CD14-positive monocyte (primary cell): Measurements from ENCODE around the gene PLD6. TPM values are rescaled to one million over a fixed set of nuclear protein-coding genes. Genes with fewer than 3 reads are reported as not detected.

Experiments
- DNase-seq, 3 donors: peaks; one replicate each; pipeline ENCODE4 v3.0.0-alpha.2; 2011 to 2022
- H2AFZ ChIP-seq: 2 replicates; pipeline ENCODE4 v1.6.0; 2012; ENCODE audit warnings: mild to moderate bottlenecking, low read depth, low read length, inconsistent platforms; ENCODE audit not compliant: insufficient read depth, poor library complexity, severe bottlenecking
- H3K27ac ChIP-seq, 2 donors: 1 replicate in 1 of 2; 2 replicates in 1 of 2; pipeline ENCODE4 v1.5.1; 2012 to 2013; ENCODE audit warnings: low read length in 2 of 2, control low read depth in 1 of 2, inconsistent platforms in 1 of 2, low read depth in 1 of 2, mild to moderate bottlenecking in 1 of 2
- H3K27me3 ChIP-seq, 2 donors: one replicate each; pipeline versions ENCODE4 v1.6.0 to v1.6.1; 2011 to 2013; ENCODE audit warnings: low read length in 2 of 2; ENCODE audit not compliant: control insufficient read depth in 2 of 2, insufficient read depth in 2 of 2
- H3K36me3 ChIP-seq, 2 donors: replicated peaks in 1 of 2; 1 replicate in 1 of 2; 2 replicates in 1 of 2; pipeline versions ENCODE4 v1.5.1 to v1.6.1; 2012 to 2013; ENCODE audit warnings: low read length in 2 of 2, control low read depth in 1 of 2, inconsistent platforms in 1 of 2, mild to moderate bottlenecking in 1 of 2; ENCODE audit not compliant: insufficient read depth in 2 of 2, control insufficient read depth in 1 of 2
- H3K4me1 ChIP-seq, 2 donors: 1 replicate in 1 of 2; 2 replicates in 1 of 2; pipeline versions ENCODE4 v1.5.1 to v1.6.1; 2012 to 2013; ENCODE audit warnings: low read length in 2 of 2, control low read depth in 1 of 2, inconsistent platforms in 1 of 2, mild to moderate bottlenecking in 1 of 2, moderate library complexity in 1 of 2; ENCODE audit not compliant: insufficient read depth in 2 of 2, control insufficient read depth in 1 of 2
- H3K4me2 ChIP-seq: replicated peaks from 2 replicates; pipeline ENCODE3; 2012; ENCODE audit warnings: low read length, moderate library complexity, mild to moderate bottlenecking; ENCODE audit not compliant: poor library complexity, severe bottlenecking; ENCODE audit errors: extremely low read depth
- H3K4me3 ChIP-seq, 3 experiments: fragments of 200-600 bp in 1 of 3; sonication (generic) in 1 of 3; replicated peaks in 1 of 3; 1 replicate in 2 of 3; 2 replicates in 1 of 3; pipeline ENCODE4 v1.5.1; 2011 to 2013; ENCODE audit warnings: low read length in 3 of 3, mild to moderate bottlenecking in 3 of 3, control low read depth in 2 of 3, low read depth in 2 of 3, inconsistent platforms in 1 of 3, moderate library complexity in 1 of 3
- H3K79me2 ChIP-seq: 2 replicates; pipeline ENCODE4 v1.6.0; 2012; ENCODE audit warnings: mild to moderate bottlenecking, control low read depth, inconsistent platforms, low read length, moderate library complexity; ENCODE audit not compliant: insufficient read depth
- H3K9ac ChIP-seq: 2 replicates; pipeline ENCODE4 v1.6.0; 2017; ENCODE audit warnings: low read length, mild to moderate bottlenecking; ENCODE audit not compliant: insufficient read depth, poor library complexity, severe bottlenecking
- H3K9me3 ChIP-seq, 2 donors: replicated peaks in 1 of 2; 1 replicate in 1 of 2; 2 replicates in 1 of 2; pipeline versions ENCODE4 v1.5.1 to v1.6.1; 2012 to 2013; ENCODE audit warnings: low read length in 2 of 2, control low read depth in 1 of 2; ENCODE audit not compliant: control insufficient read depth in 1 of 2, insufficient read depth in 1 of 2
- H4K20me1 ChIP-seq: 2 replicates; pipeline ENCODE4 v1.6.0; 2012; ENCODE audit warnings: mild to moderate bottlenecking, low read length, control low read depth, moderate library complexity; ENCODE audit not compliant: insufficient read depth
- H3K27ac Mint-ChIP-seq, 7 donors: one replicate each; pipeline ENCODE4 v1.8.0; 2020; ENCODE audit warnings: mild to moderate bottlenecking in 7 of 7, mixed read lengths in 7 of 7, moderate library complexity in 6 of 7, inconsistent platforms in 2 of 7
- H3K27me3 Mint-ChIP-seq, 3 donors: one replicate each; pipeline ENCODE4 v1.8.0; 2021 to 2022; ENCODE audit warnings: low read depth in 3 of 3, mild to moderate bottlenecking in 3 of 3, mixed read lengths in 3 of 3, moderate library complexity in 3 of 3, inconsistent platforms in 1 of 3
- H3K36me3 Mint-ChIP-seq, 2 donors: one replicate each; pipeline ENCODE4 v1.8.0; 2020; ENCODE audit warnings: mixed read lengths in 2 of 2, inconsistent platforms in 1 of 2, mild to moderate bottlenecking in 1 of 2
- H3K4me1 Mint-ChIP-seq: one replicate; pipeline ENCODE4 v1.8.0; 2020; ENCODE audit warnings: mild to moderate bottlenecking, mixed read lengths
- H3K4me3 Mint-ChIP-seq, 2 donors: one replicate each; pipeline ENCODE4 v1.8.0; 2020; ENCODE audit warnings: mild to moderate bottlenecking in 2 of 2, mixed read lengths in 2 of 2, moderate library complexity in 1 of 2
- H3K9me3 Mint-ChIP-seq, 7 donors: one replicate each; pipeline ENCODE4 v1.8.0; 2020 to 2022; ENCODE audit warnings: mixed read lengths in 7 of 7, mild to moderate bottlenecking in 6 of 7, moderate library complexity in 6 of 7, inconsistent platforms in 2 of 7
- CTCF ChIP-seq: fragments of 200-600 bp; IDR thresholded peaks from one replicate; pipeline ENCODE4 v1.8.0; 2022; ENCODE audit warnings: antibody characterized with exemption, mild to moderate bottlenecking
- WGBS: methylation state at CpG from one replicate; pipeline ENCODE4 v1.1.5; 2013; ENCODE audit warnings: missing lambda C conversion rate; ENCODE audit not compliant: insufficient coverage; 5-methylcytosine and 5-hydroxymethylcytosine counted together
- intact Hi-C, 2 donors: fragments of 100-400 bp; cut with micrococcal nuclease; formaldehyde crosslinking; loops; one replicate each; pipeline versions ENCODE4 v1.15.0 to v1.15.1; 2023
- polyA plus RNA-seq, 3 donors: library from polyadenylated mRNA; depleted of rRNA in 1 of 3; unstranded in 2 of 3; stranded (reverse) in 1 of 3; fragments of 300-500 nt in 2 of 3; fragments of >200 nt in 1 of 3; fragmentation: Illumina TruSeq in 2 of 3; gene quantifications; 1 replicate in 2 of 3; 2 replicates in 1 of 3; pipeline ENCODE4 v1.2.3, GENCODE V29; 2012 to 2021

The PLD6 gene
- polyA plus RNA-seq, 3 donors: 0.16 to 0.76 (median 0.50) TPM

GRCh38 chr17:17235212-17236174 is 29.4 kb upstream of the PLD6 start:
- Histone ChIP-seq H4K20me1 (peaks cover 54% of the 10 kb centered on the region), H3K9me3 (no peaks in the 10 kb centered on the region), H3K4me2 (peak overlapping the region; percentile 89), H3K27me3 (no peaks in the 10 kb centered on the region), H2AFZ (no peak overlapping the region), H3K9ac (peak overlapping the region; percentile 99), H3K4me3 (peak overlapping the region; percentile 94 to 98 (median 95)), H3K79me2 (peaks cover 53% of the 10 kb centered on the region), H3K36me3 (peaks cover 23 to 26% of the 10 kb centered on the region in 2 donors), H3K4me1 (peaks cover 20 to 26% of the 10 kb centered on the region in 2 donors), H3K27ac (peak overlapping the region in 1 of 2 donors; percentile 100)
- 65% methylated on average over 11 of the region's 19 CpGs for WGBS
- Mint-ChIP-seq H3K36me3 (peaks cover 21 to 28% of the 10 kb centered on the region in 2 donors), H3K27me3 (peaks cover 0 to 4% (median 4%) of the 10 kb centered on the region in 3 donors), H3K9me3 (peaks cover 0 to 2% (median 0%) of the 10 kb centered on the region in 7 donors), H3K4me3 (peak overlapping the region; percentile 95 to 97), H3K27ac (peak overlapping the region; percentile 65 to 99 (median 99)), H3K4me1 (peaks cover 26% of the 10 kb centered on the region)
- DNase-seq: no peak
- intact Hi-C loops: loop anchor here (2.0 to 10.0 kb wide), 3 partner anchors 45 to 191 kb away; partner anchors contain the start of genes COPS3 (in 2 of the 2) and MPRIP (in 1 of the 2)
- no peak for TF ChIP-seq CTCF

- no peak overlapping the region for H3K9ac ChIP-seq
- intact Hi-C loops: loop anchor here in 1 of 2 donors (10.0 kb wide), 1 partner anchor 187 kb away; the partner anchor contains the start of gene MPRIP
- Mint-ChIP-seq H3K9me3 (peaks cover 0 to 2% (median 0%) of the 10 kb centered on the region in 7 donors), H3K36me3 (peaks cover 52 to 60% of the 10 kb centered on the region in 2 donors), H3K27ac (peak overlapping the region in 1 of 7 donors; percentile 21), H3K4me1 (peaks cover 16% of the 10 kb centered on the region), H3K27me3 (no peaks in the 10 kb centered on the region), H3K4me3 (no peak overlapping the region)
- peaks cover 83% of the 10 kb centered on the region for H4K20me1 ChIP-seq
- H3K79me2 ChIP-seq: peaks cover 53% of the 10 kb centered on the region
- peaks cover 56 to 59% of the 10 kb centered on the region in 2 donors for H3K36me3 ChIP-seq
- H3K4me3 ChIP-seq: no peak overlapping the region
- 97% methylated on average over 11 of the region's 11 CpGs for WGBS
- peaks cover 15 to 17% of the 10 kb centered on the region in 2 donors for H3K4me1 ChIP-seq
- H3K27ac ChIP-seq: no peak overlapping the region
- no peaks in the 10 kb centered on the region for H3K27me3 ChIP-seq
- no peak overlapping the region for H2AFZ ChIP-seq
- no peak overlapping the region for H3K4me2 ChIP-seq
- no peaks in the 10 kb centered on the region for H3K9me3 ChIP-seq
- no peak for DNase-seq
- TF ChIP-seq CTCF: no peak
These were observed 26.1 kb upstream of the PLD6 start for GRCh38 chr17:17232303-17232621.
